Measurements from ENCODE around the gene LRRC32. TPM values are rescaled to one million over a fixed set of nuclear protein-coding genes. Genes with fewer than 3 reads are reported as not detected.

Gene LRRC32, protein sequence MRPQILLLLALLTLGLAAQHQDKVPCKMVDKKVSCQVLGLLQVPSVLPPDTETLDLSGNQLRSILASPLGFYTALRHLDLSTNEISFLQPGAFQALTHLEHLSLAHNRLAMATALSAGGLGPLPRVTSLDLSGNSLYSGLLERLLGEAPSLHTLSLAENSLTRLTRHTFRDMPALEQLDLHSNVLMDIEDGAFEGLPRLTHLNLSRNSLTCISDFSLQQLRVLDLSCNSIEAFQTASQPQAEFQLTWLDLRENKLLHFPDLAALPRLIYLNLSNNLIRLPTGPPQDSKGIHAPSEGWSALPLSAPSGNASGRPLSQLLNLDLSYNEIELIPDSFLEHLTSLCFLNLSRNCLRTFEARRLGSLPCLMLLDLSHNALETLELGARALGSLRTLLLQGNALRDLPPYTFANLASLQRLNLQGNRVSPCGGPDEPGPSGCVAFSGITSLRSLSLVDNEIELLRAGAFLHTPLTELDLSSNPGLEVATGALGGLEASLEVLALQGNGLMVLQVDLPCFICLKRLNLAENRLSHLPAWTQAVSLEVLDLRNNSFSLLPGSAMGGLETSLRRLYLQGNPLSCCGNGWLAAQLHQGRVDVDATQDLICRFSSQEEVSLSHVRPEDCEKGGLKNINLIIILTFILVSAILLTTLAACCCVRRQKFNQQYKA
- total RNA-seq (10 to 100 TPM; 38.3 to 69.9 TPM), polyA plus RNA-seq (100 to 1,000 TPM; 100 to 159 TPM)
- long read RNA-seq, donor 1, full-length matches to known transcripts: 9 of 9 reads
- long read RNA-seq, donor 1, partial matches to known transcripts: 0 of 9 reads
- long read RNA-seq, donor 1, other reads (novel, unspliced or antisense): 0 of 9 reads
- long read RNA-seq, donor 2, full-length matches to known transcripts: 4 of 4 reads
- long read RNA-seq, donor 2, partial matches to known transcripts: 0 of 4 reads
- long read RNA-seq, donor 2, other reads (novel, unspliced or antisense): 0 of 4 reads
- long read RNA-seq, donor 3, full-length matches to known transcripts: 13 of 13 reads
- long read RNA-seq, donor 3, partial matches to known transcripts: 0 of 13 reads
- long read RNA-seq, donor 3, other reads (novel, unspliced or antisense): 0 of 13 reads
- long read RNA-seq, donor 4, full-length matches to known transcripts: 4 of 4 reads
- long read RNA-seq, donor 4, partial matches to known transcripts: 0 of 4 reads
- long read RNA-seq, donor 4, other reads (novel, unspliced or antisense): 0 of 4 reads
- long read RNA-seq, donor 5, full-length matches to known transcripts: 6 of 6 reads
- long read RNA-seq, donor 5, partial matches to known transcripts: 0 of 6 reads
- long read RNA-seq, donor 5, other reads (novel, unspliced or antisense): 0 of 6 reads

DNA sequence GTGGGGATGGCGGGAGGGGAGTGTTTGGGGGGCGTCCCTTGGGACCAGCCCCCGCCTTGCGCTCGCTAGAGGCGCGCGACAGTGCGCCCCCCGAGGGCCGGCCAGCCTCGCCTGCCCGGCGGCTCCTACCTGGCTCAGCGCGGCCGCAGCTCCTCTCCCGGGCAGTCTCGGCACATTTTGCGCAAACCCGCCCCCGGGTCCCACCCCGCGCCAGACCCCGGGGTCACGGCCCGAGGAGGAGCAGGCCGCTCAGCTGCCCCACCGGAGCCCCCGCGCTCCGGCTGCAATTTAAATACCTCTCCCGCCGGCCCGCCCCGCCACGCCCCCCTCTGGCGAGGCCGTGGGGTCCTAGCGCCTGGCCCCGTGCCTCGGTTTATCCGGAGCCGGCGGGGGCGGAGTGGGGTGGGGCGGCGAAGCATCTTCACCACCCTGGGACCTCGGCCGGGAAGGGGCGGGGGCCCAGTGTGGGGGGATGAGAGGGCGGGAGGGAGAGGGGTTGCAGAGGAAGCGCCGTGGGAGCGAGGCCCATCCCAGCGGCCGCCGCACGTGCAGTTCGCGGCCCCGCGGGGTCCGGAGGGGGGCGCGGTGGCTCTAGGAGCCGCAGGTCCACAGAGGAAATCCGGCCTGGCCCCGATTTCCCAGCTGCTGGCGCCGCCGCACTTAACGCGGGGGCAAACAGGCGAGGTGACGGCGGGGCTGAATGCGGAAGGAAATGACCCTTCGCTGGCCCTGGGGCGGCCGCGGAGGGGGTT lies at the start of gene LRRC32:
Gene LRRC32 (minus strand): TSS at position 263 of the 752 bp plus-strand sequence. CDS start 4,793 bp downstream, outside the sequence.
- WGBS, 2 donors: 0 to 1% methylated on average over 65 to 82 of the region's 82 CpGs
- H3K27me3 ChIP-seq (ENCODE audit: control insufficient read depth in 3 of 3, insufficient read depth in 3 of 3, low read length in 2 of 3): peaks cover 0 to 6% (median 0%) of the 10 kb centered on the region in 3 donors
- no peaks in the 10 kb centered on the region for H3K9me3 ChIP-seq (ENCODE audit: control insufficient read depth in 4 of 4, insufficient read depth in 3 of 4, low read length in 3 of 4)
- H3K27ac ChIP-seq (ENCODE audit: low read depth in 1 of 2, low read length in 1 of 2): peak within 1 kb of the TSS; percentile 70 to 80
- no peaks in the 10 kb centered on the region for H3K36me3 ChIP-seq (ENCODE audit: control insufficient read depth in 4 of 4, insufficient read depth in 4 of 4, low read length in 4 of 4)
- no peak within 1 kb of the TSS for H3K9ac ChIP-seq (ENCODE audit: insufficient read depth in 1 of 2, low read length in 2 of 2)
- DNase-seq (peak; percentile 58 to 82 (median 71)), ATAC-seq (ENCODE audit: insufficient read depth, low FRiP score) (peak; percentile 19)
- TF ChIP-seq, protein P1, sequence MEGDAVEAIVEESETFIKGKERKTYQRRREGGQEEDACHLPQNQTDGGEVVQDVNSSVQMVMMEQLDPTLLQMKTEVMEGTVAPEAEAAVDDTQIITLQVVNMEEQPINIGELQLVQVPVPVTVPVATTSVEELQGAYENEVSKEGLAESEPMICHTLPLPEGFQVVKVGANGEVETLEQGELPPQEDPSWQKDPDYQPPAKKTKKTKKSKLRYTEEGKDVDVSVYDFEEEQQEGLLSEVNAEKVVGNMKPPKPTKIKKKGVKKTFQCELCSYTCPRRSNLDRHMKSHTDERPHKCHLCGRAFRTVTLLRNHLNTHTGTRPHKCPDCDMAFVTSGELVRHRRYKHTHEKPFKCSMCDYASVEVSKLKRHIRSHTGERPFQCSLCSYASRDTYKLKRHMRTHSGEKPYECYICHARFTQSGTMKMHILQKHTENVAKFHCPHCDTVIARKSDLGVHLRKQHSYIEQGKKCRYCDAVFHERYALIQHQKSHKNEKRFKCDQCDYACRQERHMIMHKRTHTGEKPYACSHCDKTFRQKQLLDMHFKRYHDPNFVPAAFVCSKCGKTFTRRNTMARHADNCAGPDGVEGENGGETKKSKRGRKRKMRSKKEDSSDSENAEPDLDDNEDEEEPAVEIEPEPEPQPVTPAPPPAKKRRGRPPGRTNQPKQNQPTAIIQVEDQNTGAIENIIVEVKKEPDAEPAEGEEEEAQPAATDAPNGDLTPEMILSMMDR (IDR thresholded peaks at IDR 0.05; ENCODE audit: control extremely low read depth, extremely low read depth): no peak
- peaks cover 0 to 31% (median 5%) of the 10 kb centered on the region in 5 donors for H3K4me1 ChIP-seq (ENCODE audit: control insufficient read depth in 5 of 5, insufficient read depth in 5 of 5, low read length in 5 of 5)
- H3K4me3 ChIP-seq: peak within 1 kb of the TSS; percentile 66

DNA sequence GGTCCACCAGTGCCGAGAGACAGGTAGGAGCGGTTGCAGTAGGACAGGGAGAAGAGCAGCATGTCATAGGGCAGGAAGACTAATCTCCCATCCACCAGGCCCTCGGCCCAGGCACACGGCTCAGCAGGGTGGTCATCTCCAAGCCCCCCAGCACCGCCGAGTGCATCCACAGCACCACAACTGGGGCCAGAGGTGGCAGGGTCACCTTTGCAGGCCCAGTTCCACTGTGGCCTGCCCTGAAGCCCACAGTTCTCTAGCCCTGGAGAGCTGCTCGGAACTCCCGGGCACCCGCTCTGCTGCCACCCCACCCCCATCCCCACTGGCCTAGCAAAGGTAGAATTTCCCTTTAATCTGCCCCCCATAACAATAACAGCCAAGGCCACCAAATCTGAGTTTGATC lies 49.1 kb upstream of the LRRC32 start:
- H3K4me3 ChIP-seq: no peak overlapping the region
- DNase-seq: no peak
- TF ChIP-seq, protein P1 (IDR thresholded peaks at IDR 0.05; ENCODE audit: control extremely low read depth, extremely low read depth): no peak
- no peaks in the 10 kb centered on the region for H3K4me1 ChIP-seq (ENCODE audit: control insufficient read depth in 5 of 5, insufficient read depth in 5 of 5, low read length in 5 of 5)
- H3K27ac ChIP-seq (ENCODE audit: low read depth in 1 of 2, low read length in 1 of 2): no peak overlapping the region
- H3K27me3 ChIP-seq (ENCODE audit: control insufficient read depth in 3 of 3, insufficient read depth in 3 of 3, low read length in 2 of 3): no peaks in the 10 kb centered on the region
- no peaks in the 10 kb centered on the region for H3K36me3 ChIP-seq (ENCODE audit: control insufficient read depth in 4 of 4, insufficient read depth in 4 of 4, low read length in 4 of 4)
- no peak overlapping the region for H3K9ac ChIP-seq (ENCODE audit: insufficient read depth in 1 of 2, low read length in 2 of 2)
- no peaks in the 10 kb centered on the region for H3K9me3 ChIP-seq (ENCODE audit: control insufficient read depth in 4 of 4, insufficient read depth in 3 of 4, low read length in 3 of 4)
- 96% methylated on average over 9 of the region's 9 CpGs for WGBS, 2 donors
- no peak for ATAC-seq (ENCODE audit: insufficient read depth, low FRiP score)

DNA sequence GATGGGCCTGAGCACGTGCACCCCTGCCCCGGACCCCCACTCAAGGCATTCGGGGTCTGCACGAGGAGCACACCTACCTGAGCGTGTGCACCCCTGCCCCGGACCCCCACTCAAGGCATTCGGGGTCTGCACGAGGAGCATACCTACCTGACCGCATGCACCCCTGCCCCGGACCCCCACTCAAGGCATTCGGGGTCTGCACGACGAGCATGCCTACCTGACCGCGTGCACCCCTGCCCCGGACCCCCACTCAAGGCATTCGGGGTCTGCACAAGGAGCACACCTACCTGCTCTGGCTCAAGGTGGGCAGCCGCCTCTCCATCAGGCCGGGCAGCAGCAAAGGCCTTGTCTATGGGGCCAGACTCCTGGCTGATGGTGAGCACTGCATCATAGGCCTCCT lies 48.7 kb upstream of the LRRC32 start:
- Histone ChIP-seq H3K27me3 (ENCODE audit: control insufficient read depth in 3 of 3, insufficient read depth in 3 of 3, low read length in 2 of 3) (no peaks in the 10 kb centered on the region), H3K27ac (ENCODE audit: low read depth in 1 of 2, low read length in 1 of 2) (no peak overlapping the region), H3K4me1 (ENCODE audit: control insufficient read depth in 5 of 5, insufficient read depth in 5 of 5, low read length in 5 of 5) (no peaks in the 10 kb centered on the region), H3K9me3 (ENCODE audit: control insufficient read depth in 4 of 4, insufficient read depth in 3 of 4, low read length in 3 of 4) (no peaks in the 10 kb centered on the region), H3K4me3 (no peak overlapping the region), H3K9ac (ENCODE audit: insufficient read depth in 1 of 2, low read length in 2 of 2) (no peak overlapping the region), H3K36me3 (ENCODE audit: control insufficient read depth in 4 of 4, insufficient read depth in 4 of 4, low read length in 4 of 4) (no peaks in the 10 kb centered on the region)
- WGBS, 2 donors: 86 to 96% methylated on average over 19 of the region's 19 CpGs
- DNase-seq (no peak), ATAC-seq (ENCODE audit: insufficient read depth, low FRiP score) (no peak)
- TF ChIP-seq, protein P1 (IDR thresholded peaks at IDR 0.05; ENCODE audit: control extremely low read depth, extremely low read depth): no peak
